G401.6 (cell line): ENCODE data around the gene PTPRN2.

Experiments used
- FAIRE-seq: peaks from 2 replicates; lab custom pipeline; 2012; peaks lifted over from hg19 to GRCh38; lab: Jason Lieb, UNC

PTPRN2 gene

DNA sequence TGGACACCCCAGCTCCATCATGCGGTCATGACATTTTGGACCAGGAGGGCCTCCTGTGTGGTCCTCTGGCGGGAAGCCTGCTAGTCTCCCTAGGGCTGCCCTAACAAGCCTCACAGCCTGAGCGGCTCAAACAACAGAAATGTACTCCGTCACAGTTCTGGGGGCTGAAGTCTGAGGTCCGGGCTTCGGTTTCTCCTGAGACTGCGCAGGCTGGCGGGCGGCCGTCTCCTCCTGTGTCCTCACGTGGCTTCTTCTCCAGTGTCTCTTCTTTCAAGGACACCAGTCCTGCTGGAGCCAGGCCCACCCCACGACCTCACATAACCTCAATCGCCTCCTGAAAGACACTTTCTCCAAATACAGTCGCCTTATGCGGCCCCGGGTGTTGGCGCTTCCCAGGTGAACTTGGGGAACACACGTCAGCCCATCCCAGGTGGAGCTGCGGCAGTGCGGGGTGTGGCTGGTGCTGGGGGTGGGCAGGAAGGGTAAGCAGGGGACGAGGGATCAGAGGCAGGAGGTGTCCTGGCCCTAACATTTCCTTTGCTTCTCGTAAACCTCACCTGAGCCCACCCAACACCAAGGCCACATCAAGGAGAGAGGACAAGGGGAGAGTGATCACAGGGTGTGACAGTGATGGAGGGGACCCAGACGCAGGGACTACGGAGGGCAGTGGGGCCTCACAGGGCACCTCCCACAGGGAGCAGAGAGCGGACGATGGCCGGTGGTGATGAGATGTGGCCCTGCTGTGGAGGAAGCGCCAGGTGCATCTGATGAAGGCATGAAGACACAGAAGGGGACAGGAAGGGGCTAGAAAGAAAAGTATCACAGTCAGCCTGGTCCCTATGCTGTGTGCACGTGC lies 580.6 kb downstream of the PTPRN2 start:
- FAIRE-seq = no peak

DNA sequence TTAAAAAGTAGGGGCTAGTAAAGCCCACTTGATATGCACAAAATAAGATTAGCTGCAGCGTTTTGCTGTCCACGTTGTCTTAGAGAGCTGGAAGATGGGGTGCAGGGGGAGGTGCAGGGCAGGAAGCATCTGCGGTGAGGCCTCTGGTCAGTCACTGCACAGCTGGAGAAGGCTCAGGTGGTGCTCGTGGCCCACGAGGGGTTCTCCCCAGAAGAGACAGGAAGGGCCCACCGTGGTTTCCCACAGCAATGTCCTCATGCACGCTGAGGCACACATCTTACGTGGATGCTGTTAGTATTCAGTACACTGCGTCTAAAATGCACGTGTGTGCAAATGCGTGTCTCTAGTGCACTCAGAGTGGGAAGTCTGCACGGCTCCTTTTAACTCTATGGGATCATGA lies 582.1 kb downstream of the PTPRN2 start:
- FAIRE-seq = no peak

DNA sequence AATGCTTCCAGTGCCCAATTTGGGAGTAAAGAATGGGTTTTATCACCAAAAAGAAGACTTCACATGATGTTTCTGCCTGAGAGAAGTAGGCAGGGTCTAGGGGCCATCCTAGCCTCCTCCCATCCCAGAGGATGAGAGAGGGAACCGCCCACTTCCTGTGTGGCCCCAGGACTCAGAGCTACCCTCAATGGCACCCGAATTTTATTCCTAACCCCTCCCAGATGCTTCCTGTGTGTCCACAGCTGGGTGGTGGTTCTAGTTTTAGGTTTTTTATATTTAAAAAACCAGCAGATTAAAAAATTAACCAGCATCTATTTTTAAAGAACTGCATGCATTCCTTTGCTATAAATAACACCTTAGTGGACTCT lies 583.5 kb downstream of the PTPRN2 start:
- FAIRE-seq = no peak

DNA sequence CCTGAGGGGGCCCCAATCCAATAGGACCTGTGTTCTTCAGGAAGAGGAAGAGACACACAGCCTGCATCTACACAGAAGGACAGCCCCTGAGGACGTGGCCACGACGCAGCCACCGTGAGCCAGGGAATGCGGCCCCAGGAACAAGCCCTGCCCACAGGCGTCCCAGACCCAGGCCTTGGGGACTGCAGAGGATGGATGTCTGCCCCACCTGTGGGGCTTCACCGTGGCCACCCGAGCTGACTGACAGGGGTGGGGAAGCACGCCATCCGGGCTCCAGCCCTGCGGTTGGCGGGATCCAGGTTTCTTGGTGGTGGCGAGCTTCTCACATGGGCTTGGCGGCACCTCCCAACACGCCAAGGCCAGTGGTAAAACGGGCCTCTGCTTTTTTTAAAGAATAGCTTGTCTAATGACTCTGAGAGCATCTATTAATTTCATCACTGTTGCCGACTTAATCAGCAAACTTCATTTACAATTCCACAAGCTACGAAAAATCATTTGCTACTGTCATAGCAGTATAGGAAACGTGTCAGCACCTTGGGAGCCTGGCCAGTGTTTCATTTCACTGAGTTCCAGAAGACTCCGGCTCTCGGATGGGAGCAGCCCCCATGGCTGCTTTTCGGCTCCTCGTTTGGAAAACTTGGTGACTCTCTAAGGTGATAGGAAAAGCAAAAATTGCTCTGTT lies 584.0 kb downstream of the PTPRN2 start:
- FAIRE-seq = no peak

DNA sequence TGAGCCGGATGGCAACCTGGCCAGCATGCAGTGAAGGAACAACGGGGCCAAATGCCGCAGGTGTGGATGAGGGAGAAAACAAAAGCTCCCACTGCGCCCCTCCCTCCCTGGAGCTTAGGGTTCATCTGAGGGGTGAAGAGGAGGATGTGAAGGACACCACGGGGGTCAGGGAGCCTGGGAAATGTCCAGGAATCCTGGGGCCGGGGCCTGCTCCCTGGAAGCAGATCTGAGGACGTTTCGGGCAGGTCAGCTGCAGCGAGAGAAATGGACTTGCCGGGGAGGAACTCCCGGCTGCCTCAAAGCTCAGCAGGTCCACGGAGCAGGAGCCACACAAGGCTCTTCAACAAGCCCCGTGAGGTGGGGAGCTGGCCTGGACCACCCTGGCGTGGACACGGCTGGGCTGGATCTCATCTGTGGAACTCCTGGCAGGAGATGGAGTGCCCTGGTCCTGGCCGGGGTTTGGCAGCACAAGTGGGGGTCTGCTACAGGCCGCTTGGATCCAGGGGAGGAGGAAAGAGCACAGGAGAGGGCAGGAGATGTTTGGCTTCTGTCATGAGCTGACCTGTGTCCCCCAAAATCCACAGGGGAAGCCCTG lies 585.0 kb downstream of the PTPRN2 start:
- FAIRE-seq = no peak

DNA sequence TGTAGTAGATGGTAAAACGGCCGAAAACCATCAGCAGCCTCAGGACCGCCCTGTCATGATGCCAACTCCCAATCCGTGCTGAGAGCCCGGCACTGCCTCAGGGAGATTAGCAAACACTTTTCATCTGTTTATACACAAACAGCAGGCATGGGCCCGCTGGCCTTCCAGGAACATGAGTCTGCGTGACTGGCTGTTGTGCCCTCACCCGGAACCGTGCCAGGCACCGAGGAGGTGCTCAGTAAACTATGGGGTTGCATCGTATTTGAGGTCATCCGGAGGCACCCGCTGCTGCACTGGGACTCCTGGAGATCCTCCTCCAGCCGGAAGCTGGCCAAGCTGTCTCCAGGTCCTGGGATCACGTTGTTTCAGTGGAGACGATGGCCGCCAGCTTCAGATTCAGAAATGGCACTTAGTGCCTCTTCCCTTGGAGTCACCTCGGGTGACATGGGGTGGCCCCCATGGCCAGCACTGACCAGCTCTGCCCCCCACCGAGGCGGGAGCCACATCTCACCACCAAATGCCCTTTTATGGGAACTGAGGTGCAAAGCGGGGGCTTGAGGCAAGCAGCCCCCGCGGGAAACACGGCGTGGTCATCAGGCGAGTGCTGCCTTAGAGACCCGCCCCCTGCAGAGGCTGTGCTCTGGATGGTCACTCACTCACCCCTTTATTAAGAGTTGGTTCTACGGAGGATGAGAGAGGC lies 585.9 kb downstream of the PTPRN2 start:
- FAIRE-seq = no peak

DNA sequence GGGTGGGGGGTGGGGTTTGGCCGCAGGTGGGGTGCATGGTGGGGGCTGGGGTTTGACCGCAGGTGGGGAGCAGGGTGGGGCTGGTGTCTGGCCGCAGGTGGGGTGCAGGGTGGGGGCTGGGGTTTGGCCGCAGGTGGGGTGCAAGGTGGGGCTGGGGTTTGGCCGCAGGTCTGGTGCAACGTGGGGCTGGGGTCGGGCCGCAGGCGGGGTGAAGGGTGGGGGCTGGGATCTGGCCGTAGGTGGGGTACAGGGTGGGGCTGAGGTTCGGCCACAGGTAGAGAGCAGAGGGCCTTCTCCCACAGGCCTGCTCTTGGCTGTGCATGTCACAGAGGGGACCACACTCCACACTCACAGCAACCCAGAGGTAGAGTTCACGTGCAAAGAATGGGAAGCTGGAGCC lies 586.6 kb downstream of the PTPRN2 start:
- no peak for FAIRE-seq

DNA sequence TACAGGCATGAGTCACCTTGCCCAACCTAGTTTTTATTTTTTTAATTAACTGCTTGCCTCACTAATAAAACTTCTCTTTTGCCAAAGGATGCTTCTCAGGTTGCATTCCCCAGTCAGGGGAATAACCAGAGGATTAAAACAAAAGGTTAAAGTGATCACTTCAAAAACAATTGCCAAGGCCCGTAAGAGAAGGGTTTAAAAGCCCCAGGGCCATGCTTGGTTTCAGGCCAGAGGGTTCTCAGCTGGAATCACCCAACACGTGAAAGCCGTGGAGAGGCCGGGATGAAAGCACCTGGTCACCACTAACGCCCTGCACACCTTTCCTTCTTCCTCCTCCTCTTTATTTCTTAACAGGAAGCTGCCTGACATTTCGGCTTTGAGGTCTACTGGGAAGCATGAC lies 587.5 kb downstream of the PTPRN2 start:
- no peak for FAIRE-seq

DNA sequence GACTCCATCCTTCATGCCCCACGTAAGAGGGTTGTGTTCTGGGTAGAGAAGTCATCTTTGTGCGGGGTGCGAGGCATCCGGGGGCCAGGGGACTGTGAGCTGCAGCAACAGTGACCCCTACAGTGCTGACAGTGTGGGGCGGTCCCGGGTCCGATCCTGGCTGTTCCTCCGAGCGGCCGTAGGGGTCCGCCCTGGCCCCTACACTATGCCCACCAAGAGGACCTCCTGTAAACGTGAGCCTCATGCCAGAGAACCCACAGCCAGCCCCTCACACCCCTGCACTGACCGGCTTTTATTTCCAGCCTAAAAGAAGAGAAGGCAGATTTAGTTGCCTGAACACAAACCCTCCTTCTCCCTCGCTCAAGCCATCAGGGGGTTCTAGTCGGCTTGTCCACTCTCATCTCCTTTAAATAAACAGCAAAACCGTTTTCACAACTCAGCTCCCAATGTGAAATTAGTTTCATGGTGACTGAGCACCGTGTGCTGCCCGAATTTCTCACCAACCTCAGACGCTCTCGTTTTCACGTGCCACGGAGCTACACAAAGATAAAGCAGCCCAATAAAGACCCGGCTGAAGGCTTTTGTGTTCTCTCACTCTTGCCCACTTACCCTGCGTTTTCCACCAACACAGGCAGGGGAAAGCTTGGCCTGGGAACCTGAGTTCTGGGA lies 588.6 kb downstream of the PTPRN2 start:
- no peak for FAIRE-seq

DNA sequence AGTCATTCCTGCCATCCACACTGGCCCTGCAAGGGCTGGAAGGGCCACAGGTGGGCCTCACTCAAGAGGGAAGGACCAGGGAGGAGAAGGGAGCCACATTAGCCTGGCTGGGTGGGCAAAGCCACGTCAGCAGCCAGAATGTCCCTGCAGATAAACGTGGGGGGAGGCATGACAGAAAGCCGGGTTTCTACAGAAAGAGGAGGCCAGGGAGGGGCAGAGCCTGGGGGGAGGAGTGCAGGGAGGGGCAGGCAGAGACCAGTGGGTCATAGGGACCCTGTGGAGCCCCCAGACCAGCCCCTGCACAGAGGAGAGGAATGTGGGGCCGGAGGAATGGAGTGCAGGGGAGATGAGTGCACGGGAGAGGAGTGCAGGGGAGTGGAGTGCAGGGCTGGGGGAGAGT lies 590.2 kb downstream of the PTPRN2 start:
- FAIRE-seq = no peak

DNA sequence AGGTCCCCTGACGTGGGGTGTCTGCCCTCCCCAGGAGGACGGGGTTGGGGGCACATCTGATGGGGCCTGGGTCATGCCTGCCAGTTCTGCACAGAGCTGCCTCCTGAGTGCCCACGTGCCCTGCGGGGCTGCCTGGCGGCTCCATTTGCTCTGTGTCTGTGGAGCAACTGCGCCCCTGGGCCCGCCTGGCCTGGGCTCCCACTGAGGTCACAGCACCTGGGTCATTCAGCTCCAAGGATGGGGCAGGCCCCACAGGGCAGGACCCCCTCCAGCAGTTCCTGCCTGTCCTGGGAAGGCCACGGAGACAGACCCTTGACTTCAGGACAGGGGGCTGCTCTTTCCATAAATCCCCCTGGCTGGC lies 590.6 kb downstream of the PTPRN2 start:
- no peak for FAIRE-seq

DNA sequence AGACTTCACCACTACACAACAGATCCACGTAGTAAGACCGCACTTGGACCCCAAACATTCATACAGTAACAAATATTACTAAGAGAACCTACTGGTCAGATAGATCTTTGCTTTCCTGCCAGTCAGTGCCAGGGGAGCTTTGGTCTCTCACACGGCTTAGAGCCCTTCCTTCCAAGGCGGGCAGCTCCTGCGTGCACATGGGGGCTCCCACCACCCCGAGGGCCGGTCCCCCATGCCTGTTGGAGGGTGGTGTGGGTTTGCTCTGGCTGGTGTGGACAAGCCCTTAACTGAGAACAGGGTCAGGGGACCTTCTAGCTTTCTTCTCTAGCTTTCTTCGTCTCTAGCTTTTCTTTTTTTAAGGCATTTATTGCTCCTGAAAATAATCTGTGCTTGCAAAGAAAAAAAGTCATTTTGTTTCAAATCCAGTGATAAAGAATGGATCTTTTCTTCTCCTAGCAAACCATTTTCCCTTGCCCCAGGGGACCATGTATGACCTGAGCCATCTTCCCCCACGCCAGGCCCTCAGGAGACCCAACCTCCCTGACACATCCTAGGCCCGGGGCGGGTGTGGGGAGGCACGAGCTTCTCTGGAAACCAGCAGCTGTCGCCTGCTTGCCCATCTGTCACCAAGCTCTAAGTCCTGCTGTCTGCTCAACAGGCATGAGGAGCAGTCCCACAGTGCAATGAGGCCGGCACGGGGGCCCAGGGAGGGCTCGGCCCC lies 591.1 kb downstream of the PTPRN2 start:
- FAIRE-seq = no peak

DNA sequence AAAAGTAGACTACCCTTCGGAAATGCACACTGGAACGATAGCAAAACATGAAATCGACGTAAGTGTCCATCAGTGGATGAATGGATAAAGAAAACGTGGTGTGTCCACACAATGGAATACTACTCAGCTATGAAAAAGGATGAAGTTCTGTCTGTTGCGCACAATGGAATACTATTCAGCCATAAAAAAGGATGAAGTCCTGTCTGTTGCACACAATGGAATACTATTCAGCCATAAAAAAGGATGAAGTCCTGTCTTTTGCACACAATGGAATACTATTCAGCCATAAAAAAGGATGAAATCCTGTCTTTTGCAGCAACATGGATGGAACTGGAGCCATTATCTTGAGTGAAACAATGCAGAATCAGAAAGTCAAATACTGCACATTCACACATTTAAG lies 591.8 kb downstream of the PTPRN2 start:
- FAIRE-seq = no peak

DNA sequence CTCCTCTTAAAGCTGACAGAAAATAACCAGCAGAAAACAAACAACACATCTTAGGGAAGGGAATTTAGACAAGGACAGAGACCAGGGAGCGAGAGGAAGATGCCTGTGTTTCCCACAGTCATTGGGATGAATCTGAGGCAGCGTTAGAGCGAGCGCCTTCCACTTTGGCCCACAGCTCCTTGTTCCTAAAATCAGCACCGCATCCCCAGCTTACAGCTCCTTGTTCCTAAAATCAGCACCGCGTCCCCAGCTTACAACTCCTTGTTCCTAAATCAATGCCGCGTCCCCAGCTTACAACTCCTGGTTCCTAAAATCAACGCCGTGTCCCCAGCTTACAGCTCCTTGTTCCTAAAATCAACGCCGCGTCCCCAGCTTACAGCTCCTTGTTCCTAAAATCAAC lies 593.3 kb downstream of the PTPRN2 start:
- FAIRE-seq = no peak

DNA sequence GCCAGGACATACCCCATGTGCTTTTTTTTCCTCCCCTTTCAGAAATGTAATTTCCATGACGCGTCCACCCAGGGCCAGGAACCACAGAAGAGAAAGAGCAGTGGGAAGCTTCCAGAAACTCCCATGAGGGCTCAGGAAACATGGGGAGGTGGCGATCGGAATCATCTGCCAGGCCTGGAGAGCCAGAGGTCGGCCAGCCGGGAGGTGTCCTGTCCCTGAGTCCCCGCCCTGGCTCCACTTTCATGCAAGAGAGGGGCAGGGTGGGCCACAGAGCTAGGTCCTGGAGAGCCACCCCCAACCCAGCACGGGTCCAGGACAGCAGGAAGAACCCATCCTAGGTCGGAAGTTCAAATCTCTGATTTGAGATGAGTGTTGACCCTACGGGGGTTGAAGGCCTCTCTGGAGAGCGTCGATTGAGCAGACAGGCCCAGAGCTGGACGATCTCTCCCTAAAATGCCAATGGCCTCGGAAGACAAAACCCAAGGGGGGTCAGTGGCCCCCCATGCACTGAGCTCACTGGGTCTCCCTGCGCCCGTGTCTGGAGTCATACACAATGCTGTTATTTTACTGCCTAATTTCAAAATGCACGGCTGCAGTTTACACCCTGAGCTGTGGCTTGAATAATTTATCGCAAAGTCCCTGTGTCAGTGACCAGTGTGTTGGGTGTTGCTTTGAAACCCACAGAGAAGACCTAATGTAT lies 594.1 kb downstream of the PTPRN2 start:
- FAIRE-seq = no peak

DNA sequence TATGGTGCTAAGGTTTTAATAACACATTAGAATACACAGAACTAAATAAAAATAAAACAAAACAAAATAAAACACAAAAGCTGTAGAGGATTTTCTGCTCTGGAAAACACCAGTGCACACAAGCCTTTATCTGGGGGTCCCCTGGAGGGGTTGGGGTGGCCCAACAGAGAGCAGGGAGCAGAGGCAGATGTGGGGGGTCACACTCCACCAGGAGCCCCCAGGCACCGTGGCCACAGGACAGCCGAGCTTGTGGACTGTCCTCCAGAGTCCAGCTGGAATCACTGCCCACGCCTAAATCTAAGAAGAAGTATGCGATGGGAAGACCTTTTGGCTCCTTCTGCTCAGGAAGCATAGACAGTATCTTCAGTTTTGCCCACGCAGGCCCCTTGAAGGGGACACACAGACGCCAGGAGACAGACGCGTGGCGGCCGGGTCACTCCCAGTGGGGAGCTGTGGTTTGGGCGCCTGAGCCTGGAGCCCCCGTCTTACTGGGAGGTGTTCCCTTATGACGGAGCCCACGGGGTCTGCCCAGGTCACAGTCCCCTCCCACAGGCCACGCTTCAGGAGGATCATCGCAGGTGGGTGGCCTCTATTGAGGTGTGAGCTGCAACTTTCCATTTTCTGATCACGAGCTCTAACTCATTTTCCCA lies 595.0 kb downstream of the PTPRN2 start:
- no peak for FAIRE-seq

DNA sequence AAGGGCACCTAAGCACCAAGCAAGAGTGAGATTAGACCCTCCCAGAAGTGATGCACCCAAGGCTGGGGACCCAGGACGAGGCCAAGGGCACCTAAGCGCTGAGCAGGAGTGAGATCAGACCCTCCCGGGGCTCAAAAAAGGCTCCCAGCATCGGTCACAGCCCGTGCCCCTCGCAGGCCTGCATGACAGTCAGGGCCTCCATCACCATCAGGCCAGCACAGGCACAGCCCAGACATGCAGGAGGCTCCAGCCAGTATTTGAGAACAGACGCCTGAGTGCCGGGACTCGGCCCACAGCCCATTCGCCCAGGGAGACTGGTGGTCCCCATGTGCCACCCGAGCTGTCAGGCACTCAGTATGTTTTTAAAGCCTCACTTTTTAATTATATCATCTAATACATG lies 595.9 kb downstream of the PTPRN2 start:
- FAIRE-seq = no peak

DNA sequence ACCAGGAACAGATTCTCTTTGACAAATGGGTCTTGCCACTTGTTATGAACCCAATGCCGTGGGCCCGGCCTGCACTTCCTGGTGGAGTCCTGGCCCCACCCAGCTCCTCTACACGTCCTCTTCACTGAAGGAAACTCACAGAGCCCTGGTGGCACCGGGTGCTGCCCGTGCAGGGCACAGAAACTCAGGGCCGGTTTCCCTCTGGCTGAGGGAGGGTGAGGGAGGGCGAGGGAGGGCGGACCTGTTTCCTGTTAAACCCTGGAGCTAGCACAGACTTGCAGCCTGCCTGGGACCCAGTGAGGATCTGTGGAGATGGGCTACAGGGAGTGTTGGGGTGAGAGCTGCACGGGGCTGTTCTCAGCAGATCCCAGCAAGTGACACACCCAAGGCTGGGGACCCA lies 596.3 kb downstream of the PTPRN2 start:
- no peak for FAIRE-seq

DNA sequence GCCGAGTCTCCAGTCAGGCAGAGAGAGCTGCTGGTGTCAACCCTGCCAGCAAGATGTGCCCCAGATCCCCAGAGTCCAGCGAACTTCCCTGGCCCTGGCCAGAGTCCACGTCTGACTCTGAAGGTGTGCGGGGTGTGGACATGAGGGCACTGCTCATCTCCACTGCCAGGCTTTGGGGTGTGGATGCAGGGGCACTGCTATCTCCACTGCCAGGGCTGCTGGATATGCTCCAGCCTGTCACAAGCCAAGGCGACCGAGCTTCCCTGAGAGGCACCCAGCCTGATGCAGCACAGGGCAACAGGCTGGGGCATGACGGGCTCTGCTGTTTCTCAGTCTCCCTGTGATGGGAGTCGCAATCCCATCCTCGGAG lies 596.8 kb downstream of the PTPRN2 start:
- no peak for FAIRE-seq

DNA sequence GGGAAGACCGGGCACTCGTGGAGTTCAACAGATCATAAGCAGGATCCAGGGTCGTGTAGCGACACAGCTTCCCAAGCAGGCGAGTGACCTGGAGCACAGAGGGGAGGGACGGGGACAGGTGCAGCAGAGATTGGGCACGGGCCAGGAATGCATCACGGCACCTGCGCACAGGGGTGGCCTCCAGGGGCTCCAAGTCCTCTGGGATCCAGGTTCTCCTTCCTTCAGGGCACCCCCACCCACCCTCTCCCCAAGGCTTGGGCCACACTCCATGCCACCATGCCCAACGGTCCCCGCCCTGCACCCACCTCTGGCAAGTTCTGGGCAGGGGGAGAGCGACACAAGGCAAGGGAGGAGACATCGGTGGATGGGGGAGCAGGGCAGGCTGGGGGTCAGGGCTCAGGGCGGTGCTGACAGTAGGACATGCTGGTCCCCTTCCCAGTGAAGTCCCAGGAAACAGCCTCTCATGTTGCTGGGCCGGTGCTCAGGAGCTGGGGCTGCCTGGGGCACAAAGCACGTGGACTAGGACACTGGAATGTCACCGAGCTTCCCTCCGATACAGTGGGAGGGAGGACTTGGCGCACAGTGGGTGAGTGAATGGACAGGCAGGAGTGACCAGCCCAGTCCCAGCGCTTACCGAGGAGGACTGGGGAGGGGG lies 597.3 kb downstream of the PTPRN2 start:
- no peak for FAIRE-seq
